ENCODE measurements around the gene SEMG1.

GRCh38 chr20:45257161-45257560 lies 50.3 kb downstream of the SEMG1 start:
- TF ChIP-seq EZH2 (IDR thresholded peaks at IDR 0.05; ENCODE audit: borderline replicate concordance, low read depth, low read length) (no peak), ZHX1 (conservative IDR thresholded peaks at IDR 0.05; ENCODE audit: low read length) (no peak), TAF15 (IDR thresholded peaks at IDR 0.05; ENCODE audit: low read depth, low read length) (no peak), CTCF (IDR thresholded peaks at IDR 0.05 in 2 of 3, conservative IDR thresholded peaks at IDR 0.05 in 1 of 3; ENCODE audit: insufficient read depth in 2 of 3, low read depth in 1 of 3, low read length in 3 of 3) (no peak), POLR2A (conservative IDR thresholded peaks at IDR 0.05) (no peak), ZNF408 (CRISPR knock-in tag; IDR thresholded peaks at IDR 0.05; ENCODE audit: low read depth) (no peak), TCF3 (CRISPR knock-in tag; IDR thresholded peaks at IDR 0.05) (no peak)

All from K562 (cell line).